GM23248 (cell line): ENCODE results near the gene METTL9. TPM values are rescaled to one million over a fixed set of nuclear protein-coding genes. Genes with fewer than 3 reads are reported as not detected.

Experiments used
- DNase-seq: peaks from one replicate; pipeline ENCODE4 v3.0.0-alpha.2; 2015
- H2AFZ ChIP-seq: fragments of 200-600 bp; sonication (generic); 2 replicates; pipeline ENCODE4 v1.6.1; 2016; ENCODE audit warnings: antibody characterized with exemption
- H3F3A ChIP-seq: fragments of 200-600 bp; sonication (generic); 2 replicates; pipeline ENCODE4 v1.6.1; 2016; ENCODE audit warnings: mild to moderate bottlenecking, antibody characterized with exemption, mixed run types; ENCODE audit not compliant: insufficient read depth
- H3K27ac ChIP-seq: fragments of 200-600 bp; sonication (generic); 2 replicates; pipeline ENCODE4 v1.5.1; 2016; ENCODE audit warnings: mild to moderate bottlenecking
- H3K27me3 ChIP-seq: fragments of 200-600 bp; sonication (generic); replicated peaks from 2 replicates; pipeline ENCODE4 v1.6.1; 2016; ENCODE audit warnings: mild to moderate bottlenecking; ENCODE audit not compliant: insufficient read depth
- H3K36me3 ChIP-seq: fragments of 200-600 bp; sonication (generic); 2 replicates; pipeline ENCODE4 v1.6.1; 2016; ENCODE audit warnings: low read depth, mild to moderate bottlenecking
- H3K4me1 ChIP-seq: fragments of 200-600 bp; sonication (generic); 2 replicates; pipeline ENCODE4 v1.6.1; 2016; ENCODE audit warnings: mild to moderate bottlenecking; ENCODE audit not compliant: insufficient read depth
- H3K4me2 ChIP-seq: fragments of 200-600 bp; sonication (generic); one replicate; pipeline ENCODE4 v1.6.1; 2016; ENCODE audit warnings: mild to moderate bottlenecking; ENCODE audit not compliant: unreplicated experiment
- H3K4me3 ChIP-seq: fragments of 200-600 bp; sonication (generic); 2 replicates; pipeline ENCODE4 v1.5.1; 2016; ENCODE audit warnings: mild to moderate bottlenecking
- H3K79me2 ChIP-seq: fragments of 200-600 bp; sonication (generic); 2 replicates; pipeline ENCODE4 v1.6.1; 2016; ENCODE audit warnings: mild to moderate bottlenecking; ENCODE audit not compliant: insufficient read depth
- H3K9ac ChIP-seq: fragments of 200-600 bp; sonication (generic); 2 replicates; pipeline ENCODE4 v1.6.1; 2016; ENCODE audit warnings: mild to moderate bottlenecking
- H3K9me2 ChIP-seq: fragments of 200-600 bp; sonication (generic); 2 replicates; pipeline ENCODE4 v1.6.1; 2016; ENCODE audit warnings: mixed run types, mild to moderate bottlenecking, moderate library complexity; ENCODE audit not compliant: insufficient read depth
- H3K9me3 ChIP-seq: fragments of 200-600 bp; sonication (generic); one replicate; pipeline ENCODE4 v1.6.1; 2017; ENCODE audit warnings: low read depth
- H4K20me1 ChIP-seq: fragments of 200-600 bp; sonication (generic); 2 replicates; pipeline ENCODE4 v1.6.0; 2016; ENCODE audit not compliant: insufficient read depth
- EZH2 ChIP-seq: fragments of 200-600 bp; sonication (generic); IDR thresholded peaks from 2 replicates; pipeline ENCODE4 v1.6.1; 2018; ENCODE audit warnings: antibody characterized with exemption, mild to moderate bottlenecking; ENCODE audit not compliant: insufficient read depth, poor library complexity, severe bottlenecking
- EZH2phosphoT487 ChIP-seq: fragments of 200-600 bp; sonication (generic); IDR thresholded peaks from 2 replicates; pipeline ENCODE4 v1.6.1; 2018; ENCODE audit warnings: antibody characterized with exemption, moderate library complexity, mild to moderate bottlenecking, low read depth; ENCODE audit not compliant: insufficient read depth
- WGBS, 2 experiments: methylation state at CpG; one replicate each; pipeline ENCODE4 v1.1.6; 2015 to 2017; ENCODE audit warnings: low lambda C conversion rate in 2 of 2, low coverage in 1 of 2; ENCODE audit errors: missing lambda C conversion rate in 2 of 2; 5-methylcytosine and 5-hydroxymethylcytosine counted together
- in situ Hi-C: fragments of 300-500 bp; cut with MboI; formaldehyde crosslinking; loops from 2 replicates; pipeline ENCODE4 v1.15.0; 2020
- polyA plus RNA-seq: library from polyadenylated mRNA; unstranded; fragments of >200 nt; fragmentation: Nextera tagmentation; extraction: Ambion mirVana; gene quantifications from 2 replicates; pipeline ENCODE4 v1.2.1, GENCODE V29; 2016
- total RNA-seq: library from RNA; depleted of rRNA; stranded (reverse); fragments of >200 nt; shearing (Covaris generic); gene quantifications from 2 replicates; pipeline ENCODE4 v1.2.3, GENCODE V29; 2014

The METTL9 gene
- total and polyA plus RNA-seq, 2 experiments from 2014 or later, result 273 to 326 TPM

GRCh38 chr16:21694609-21695008 lies 95.2 kb downstream of the METTL9 start:
- Histone ChIP-seq H3K9me3 (no peaks in the 10 kb centered on the region), H3K27me3 (no peaks in the 10 kb centered on the region), H3K79me2 (no peaks in the 10 kb centered on the region), H3F3A (no peaks in the 10 kb centered on the region), H3K27ac (no peak overlapping the region), H3K4me2 (no peak overlapping the region), H3K36me3 (no peaks in the 10 kb centered on the region), H3K4me1 (no peaks in the 10 kb centered on the region), H4K20me1 (no peaks in the 10 kb centered on the region), H3K9ac (no peak overlapping the region), H3K9me2 (no peaks in the 10 kb centered on the region), H3K4me3 (no peak overlapping the region), H2AFZ (no peak overlapping the region)
- in situ Hi-C loops, result no loop called here
- no peak for DNase-seq
- 42 to 44% methylated on average over 4 of the region's 4 CpGs for WGBS, 2 experiments
- no peak for TF ChIP-seq EZH2phosphoT487
- TF ChIP-seq EZH2, result no peak

- Histone ChIP-seq H3K27ac (no peak overlapping the region), H3K79me2 (no peaks in the 10 kb centered on the region), H3K27me3 (no peaks in the 10 kb centered on the region), H2AFZ (no peak overlapping the region), H3K4me3 (no peak overlapping the region), H3K36me3 (no peaks in the 10 kb centered on the region), H3K4me1 (no peaks in the 10 kb centered on the region), H3F3A (no peaks in the 10 kb centered on the region), H4K20me1 (no peaks in the 10 kb centered on the region), H3K9me3 (no peaks in the 10 kb centered on the region), H3K9ac (no peak overlapping the region), H3K4me2 (no peak overlapping the region), H3K9me2 (no peaks in the 10 kb centered on the region)
- no peak for TF ChIP-seq EZH2phosphoT487
- TF ChIP-seq EZH2, result no peak
- DNase-seq, result no peak
- 83 to 84% methylated on average over 5 of the region's 5 CpGs for WGBS, 2 experiments
- in situ Hi-C loops, result no loop called here
Observed at GRCh38 chr16:21697032-21697431, 97.7 kb downstream of the METTL9 start.

- H3K4me3 ChIP-seq, result no peak overlapping the region
- H3K9ac ChIP-seq, result no peak overlapping the region
- in situ Hi-C loops, result no loop called here
- no peaks in the 10 kb centered on the region for H3K9me2 ChIP-seq
- no peak overlapping the region for H3K27ac ChIP-seq
- H3K4me1 ChIP-seq, result no peaks in the 10 kb centered on the region
- H3K27me3 ChIP-seq, result no peaks in the 10 kb centered on the region
- H3K9me3 ChIP-seq, result no peaks in the 10 kb centered on the region
- no peaks in the 10 kb centered on the region for H3K79me2 ChIP-seq
- DNase-seq, result no peak
- no peaks in the 10 kb centered on the region for H4K20me1 ChIP-seq
- H3F3A ChIP-seq, result no peaks in the 10 kb centered on the region
- TF ChIP-seq EZH2 (no peak), EZH2phosphoT487 (no peak)
- H3K36me3 ChIP-seq, result no peaks in the 10 kb centered on the region
- no peak overlapping the region for H3K4me2 ChIP-seq
- 73 to 74% methylated on average over 9 of the region's 9 CpGs for WGBS, 2 experiments
- no peak overlapping the region for H2AFZ ChIP-seq
Observed at GRCh38 chr16:21698169-21699032, 99.0 kb downstream of the METTL9 start.

GRCh38 chr16:21701271-21701670 lies 101.9 kb downstream of the METTL9 start:
- 36 to 42% methylated on average over 2 of the region's 2 CpGs for WGBS, 2 experiments
- H4K20me1 ChIP-seq, result no peaks in the 10 kb centered on the region

More at GRCh38 chr16:21701271-21701670, 101.9 kb downstream of the METTL9 start:
- Histone ChIP-seq H2AFZ (no peak overlapping the region), H3K4me1 (no peaks in the 10 kb centered on the region), H3K9me3 (no peaks in the 10 kb centered on the region), H3K27me3 (no peaks in the 10 kb centered on the region), H3K4me2 (no peak overlapping the region), H3K9ac (no peak overlapping the region), H3K9me2 (no peaks in the 10 kb centered on the region), H3K4me3 (no peak overlapping the region), H3F3A (no peaks in the 10 kb centered on the region), H3K36me3 (no peaks in the 10 kb centered on the region), H3K27ac (no peak overlapping the region), H3K79me2 (no peaks in the 10 kb centered on the region)
- TF ChIP-seq EZH2, result no peak
- TF ChIP-seq EZH2phosphoT487, result no peak
- DNase-seq, result no peak
- in situ Hi-C loops, result loop anchor here (5.0 kb wide), 1 partner anchor 44 kb away; no protein-coding TSS in a partner anchor
